ENCODE results near the gene CUX1. TPM values are rescaled to one million over a fixed set of nuclear protein-coding genes. Genes with fewer than 3 reads are reported as not detected.

The CUX1 gene
- total RNA-seq, 1 experiment from 2014 or later: 53.5 TPM

DNA sequence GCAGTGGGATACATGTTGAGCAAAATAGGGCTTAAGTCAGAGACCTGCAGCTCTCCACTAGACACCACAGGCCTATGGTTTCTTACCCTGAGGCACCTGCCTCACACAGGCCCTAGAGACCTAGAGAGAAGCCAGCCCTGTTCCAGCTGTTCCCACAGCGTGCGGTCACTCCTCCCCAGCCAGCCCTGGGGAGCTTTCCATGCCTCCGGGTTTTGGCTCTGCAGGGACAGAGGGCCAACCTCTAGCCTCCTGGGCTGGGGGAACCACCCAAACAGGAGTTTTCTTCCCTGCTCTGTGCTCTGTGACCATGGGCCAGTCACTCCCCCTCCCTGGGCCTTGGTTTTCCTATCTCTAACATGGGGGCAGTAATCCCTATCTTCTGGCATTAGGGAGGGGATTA is 502.2 kb downstream of the CUX1 start:
- no peak overlapping the region for H2AFZ ChIP-seq (ENCODE audit: low read length)
- H2BK120ac ChIP-seq (ENCODE audit: low read depth, low read length, poor library complexity, severe bottlenecking): no peak overlapping the region
- no peak overlapping the region for H3K18ac ChIP-seq (ENCODE audit: insufficient read length, low read depth, low read length)
- DNase-seq: no peak
- no peak overlapping the region for H4K8ac ChIP-seq (replicated peaks; ENCODE audit: insufficient read length, low read depth, low read length)
- H3K27ac ChIP-seq (ENCODE audit: insufficient read length, low read depth, low read length): no peak overlapping the region
- H3T11ph ChIP-seq (ENCODE audit: low read length): no peak overlapping the region
- TF ChIP-seq, protein P1, sequence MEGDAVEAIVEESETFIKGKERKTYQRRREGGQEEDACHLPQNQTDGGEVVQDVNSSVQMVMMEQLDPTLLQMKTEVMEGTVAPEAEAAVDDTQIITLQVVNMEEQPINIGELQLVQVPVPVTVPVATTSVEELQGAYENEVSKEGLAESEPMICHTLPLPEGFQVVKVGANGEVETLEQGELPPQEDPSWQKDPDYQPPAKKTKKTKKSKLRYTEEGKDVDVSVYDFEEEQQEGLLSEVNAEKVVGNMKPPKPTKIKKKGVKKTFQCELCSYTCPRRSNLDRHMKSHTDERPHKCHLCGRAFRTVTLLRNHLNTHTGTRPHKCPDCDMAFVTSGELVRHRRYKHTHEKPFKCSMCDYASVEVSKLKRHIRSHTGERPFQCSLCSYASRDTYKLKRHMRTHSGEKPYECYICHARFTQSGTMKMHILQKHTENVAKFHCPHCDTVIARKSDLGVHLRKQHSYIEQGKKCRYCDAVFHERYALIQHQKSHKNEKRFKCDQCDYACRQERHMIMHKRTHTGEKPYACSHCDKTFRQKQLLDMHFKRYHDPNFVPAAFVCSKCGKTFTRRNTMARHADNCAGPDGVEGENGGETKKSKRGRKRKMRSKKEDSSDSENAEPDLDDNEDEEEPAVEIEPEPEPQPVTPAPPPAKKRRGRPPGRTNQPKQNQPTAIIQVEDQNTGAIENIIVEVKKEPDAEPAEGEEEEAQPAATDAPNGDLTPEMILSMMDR (conservative IDR thresholded peaks at IDR 0.05): no peak
- no peak overlapping the region; a peak in 1 of 7 replicates for H3K27ac Mint-ChIP-seq
- H3K23ac ChIP-seq (ENCODE audit: insufficient read length, low read depth, low read length): no peak overlapping the region
- H4K91ac ChIP-seq (ENCODE audit: insufficient read length, low read depth, low read length): no peak overlapping the region
- H2BK5ac ChIP-seq (ENCODE audit: insufficient read length, low read length): no peak overlapping the region
- no CpG with 5 or more reads among the region's 3 CpGs for WGBS (ENCODE audit: extremely low coverage, insufficient read length, low lambda C conversion rate)
- no peaks in the 10 kb centered on the region for H3K27me3 ChIP-seq (ENCODE audit: insufficient read depth, low read length)
- no peaks in the 10 kb centered on the region; the same call in 1 of the 2 replicates for H3K4me1 ChIP-seq (ENCODE audit: insufficient read depth, low read length)
- no peak overlapping the region for H2AK5ac ChIP-seq (ENCODE audit: insufficient read length, low read length)
- H3K36me3 Mint-ChIP-seq (ENCODE audit: insufficient read depth in 1 of 3, low read depth in 3 of 3): peaks cover 1 to 12% (median 9%) of the 10 kb centered on the region in 3 experiments; a peak in 6 of 7 replicates
- H4K5ac ChIP-seq (ENCODE audit: insufficient read length, low read depth, low read length): no peak overlapping the region
- H2BK20ac ChIP-seq (ENCODE audit: low read depth, low read length, poor library complexity, severe bottlenecking): no peak overlapping the region
- H4K20me1 ChIP-seq (ENCODE audit: control insufficient read depth, insufficient read depth, insufficient read length): no peaks in the 10 kb centered on the region
- no peak overlapping the region for H3K14ac ChIP-seq (ENCODE audit: insufficient read depth, low read length)
- no peaks in the 10 kb centered on the region for H3K79me2 ChIP-seq (ENCODE audit: insufficient read depth, low read length)
- no peak overlapping the region for H3K4me2 ChIP-seq (ENCODE audit: insufficient read depth, insufficient read length, low read length)
- no peaks in the 10 kb centered on the region for H3K9me3 ChIP-seq (ENCODE audit: control insufficient read depth, low read depth, low read length)
- no peaks in the 10 kb centered on the region for H3K23me2 ChIP-seq (ENCODE audit: insufficient read length, low read depth, low read length, poor library complexity, severe bottlenecking)
- H3K4ac ChIP-seq (ENCODE audit: low read depth, low read length): no peak overlapping the region
- no peak overlapping the region for H3K4me3 Mint-ChIP-seq
- H3K4me1 Mint-ChIP-seq: peaks cover 13 to 23% of the 10 kb centered on the region in 2 experiments
- peaks cover 17% of the 10 kb centered on the region for H3K27me3 Mint-ChIP-seq (ENCODE audit: low read depth)
- H3K9ac ChIP-seq (ENCODE audit: extremely low read depth, insufficient read length, low read length): no peak overlapping the region
- H3K56ac ChIP-seq (ENCODE audit: insufficient read length, low read depth, low read length): no peak overlapping the region
- H2BK15ac ChIP-seq (ENCODE audit: low read depth, low read length): no peak overlapping the region
- H2BK12ac ChIP-seq (ENCODE audit: insufficient read length, low read depth, low read length): no peak overlapping the region
- no peaks in the 10 kb centered on the region for H3K9me3 Mint-ChIP-seq
- H3K79me1 ChIP-seq (ENCODE audit: insufficient read depth, low read depth, low read length, poor library complexity, severe bottlenecking): no peaks in the 10 kb centered on the region

Data from H9 (cell line).